WTC11 (cell line): ENCODE data around the gene SNRPF.

Experiments used
- GABPB1 ChIP-seq: sonication (generic); formaldehyde crosslinking; IDR thresholded peaks from 2 replicates; pipeline ENCODE4 v1.8.1; 2023; ENCODE audit warnings: mild to moderate bottlenecking, missing genetic modification reagents
- TP53 ChIP-seq: sonication (generic); formaldehyde crosslinking; IDR thresholded peaks from 2 replicates; pipeline ENCODE4 v1.8.1; 2023; ENCODE audit warnings: mild to moderate bottlenecking, missing genetic modification reagents

DNA sequence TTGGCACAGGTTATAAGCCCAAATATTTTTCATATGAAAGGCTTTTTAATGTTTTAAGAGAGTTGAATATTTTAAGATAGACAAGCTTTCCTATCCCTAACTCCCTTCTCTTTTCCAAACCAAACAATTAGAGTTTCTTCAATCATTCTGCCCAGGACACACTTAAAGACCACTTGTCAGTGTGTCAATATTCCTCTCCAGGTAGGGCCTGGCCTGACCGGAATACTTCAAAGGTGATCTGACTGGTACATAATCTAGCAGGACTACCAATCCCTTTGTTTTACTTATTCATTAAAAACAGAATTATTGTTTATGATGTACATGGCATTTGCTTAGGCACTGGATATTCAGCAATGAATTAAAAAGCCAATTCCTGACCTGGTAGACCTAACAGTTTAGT is 24.2 kb upstream of the SNRPF start:
- TF ChIP-seq GABPB1 (no peak), TP53 (CRISPR knock-in tag) (no peak)
